Smooth muscle cell (in vitro differentiated cells): ENCODE data around the gene CSMD2. TPM values are rescaled to one million over a fixed set of nuclear protein-coding genes. Genes with fewer than 3 reads are reported as not detected.

Experiments
- DNase-seq: peaks from one replicate; lab custom pipeline; 2025; ENCODE audit not compliant: unreplicated experiment; lab: John Stamatoyannopoulos, UW
- H2AFZ ChIP-seq: fragments of 200-600 bp; sonication (generic); 2 replicates; pipeline ENCODE4 v1.6.0; 2016; ENCODE audit warnings: antibody characterized with exemption, low read depth, mild to moderate bottlenecking
- H3F3A ChIP-seq: fragments of 200-600 bp; sonication (generic); 2 replicates; pipeline ENCODE4 v1.6.0; 2017; ENCODE audit warnings: antibody characterized with exemption, low read depth
- H3K27ac ChIP-seq: fragments of 200-600 bp; sonication (generic); 2 replicates; pipeline ENCODE4 v1.5.1; 2016; ENCODE audit warnings: low read depth, mild to moderate bottlenecking
- H3K27me3 ChIP-seq: fragments of 200-600 bp; sonication (generic); 2 replicates; pipeline ENCODE4 v1.6.1; 2016; ENCODE audit warnings: low read depth, mild to moderate bottlenecking
- H3K36me3 ChIP-seq: fragments of 200-600 bp; sonication (generic); 2 replicates; pipeline ENCODE4 v1.5.1; 2016; ENCODE audit warnings: low read depth
- H3K4me1 ChIP-seq: fragments of 200-600 bp; sonication (generic); 2 replicates; pipeline ENCODE4 v1.5.1; 2016; ENCODE audit warnings: low read depth
- H3K4me2 ChIP-seq: fragments of 200-600 bp; sonication (generic); 2 replicates; pipeline ENCODE4 v1.6.0; 2016; ENCODE audit warnings: mild to moderate bottlenecking
- H3K4me3 ChIP-seq: fragments of 200-600 bp; sonication (generic); 2 replicates; pipeline ENCODE4 v1.5.1; 2016; ENCODE audit warnings: mild to moderate bottlenecking
- H3K79me2 ChIP-seq: fragments of 200-600 bp; sonication (generic); 2 replicates; pipeline ENCODE4 v1.6.0; 2016; ENCODE audit warnings: low read depth, mild to moderate bottlenecking
- H3K9ac ChIP-seq: fragments of 200-600 bp; sonication (generic); 2 replicates; pipeline ENCODE4 v1.6.0; 2016; ENCODE audit warnings: low read depth
- H3K9me3 ChIP-seq: fragments of 200-600 bp; sonication (generic); replicated peaks from 2 replicates; pipeline ENCODE4 v1.5.1; 2016; ENCODE audit warnings: low read depth
- H4K20me1 ChIP-seq: fragments of 200-600 bp; sonication (generic); 2 replicates; pipeline ENCODE4 v1.6.0; 2016; ENCODE audit warnings: low read depth
- WGBS: methylation state at CpG from one replicate; pipeline ENCODE4 v1.1.7; 2016; ENCODE audit warnings: low lambda C conversion rate; 5-methylcytosine and 5-hydroxymethylcytosine counted together
- polyA plus RNA-seq: library from polyadenylated mRNA; unstranded; fragments of >200 nt; fragmentation: Nextera tagmentation; extraction: Ambion mirVana; gene quantifications from 2 replicates; pipeline ENCODE4 v1.2.1, GENCODE V29; 2016
- total RNA-seq: library from RNA; depleted of rRNA; stranded (reverse); fragments of >200 nt; gene quantifications from 2 replicates; pipeline ENCODE4 v1.2.3, GENCODE V29; 2014
- TF ChIP-seq, protein P1 (sequence below): fragments of 200-600 bp; sonication (generic); IDR thresholded peaks from 2 replicates; pipeline ENCODE4 v1.5.1; 2017; ENCODE audit warnings: borderline replicate concordance, mild to moderate bottlenecking, antibody characterized with exemption; ENCODE audit not compliant: insufficient read depth, poor library complexity, severe bottlenecking

CSMD2 gene
- total and polyA plus RNA-seq, 2 experiments from 2014 or later: 0.65 to 1.8 TPM

DNA sequence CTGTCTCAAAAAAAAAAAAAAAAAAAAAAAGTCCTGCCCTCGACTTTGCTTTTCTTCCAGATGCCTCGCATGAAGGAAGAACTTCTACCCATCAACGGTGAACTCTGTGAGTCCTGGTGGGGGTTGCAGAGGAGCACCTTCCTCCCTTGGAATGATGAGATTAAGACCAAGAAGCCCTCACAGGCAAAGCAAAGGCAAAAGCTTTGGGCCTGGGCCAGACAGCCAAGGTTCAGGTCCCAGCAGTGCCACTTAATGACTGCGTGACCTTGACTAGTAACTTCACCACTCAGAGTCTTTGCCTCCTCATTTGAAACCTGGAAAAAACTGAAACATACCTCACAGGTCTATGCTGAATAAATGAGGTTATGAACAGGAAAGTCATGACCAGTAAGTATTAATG is 637.1 kb downstream of the CSMD2 start:
- no peaks in the 10 kb centered on the region for H4K20me1 ChIP-seq
- TF ChIP-seq, protein P1, sequence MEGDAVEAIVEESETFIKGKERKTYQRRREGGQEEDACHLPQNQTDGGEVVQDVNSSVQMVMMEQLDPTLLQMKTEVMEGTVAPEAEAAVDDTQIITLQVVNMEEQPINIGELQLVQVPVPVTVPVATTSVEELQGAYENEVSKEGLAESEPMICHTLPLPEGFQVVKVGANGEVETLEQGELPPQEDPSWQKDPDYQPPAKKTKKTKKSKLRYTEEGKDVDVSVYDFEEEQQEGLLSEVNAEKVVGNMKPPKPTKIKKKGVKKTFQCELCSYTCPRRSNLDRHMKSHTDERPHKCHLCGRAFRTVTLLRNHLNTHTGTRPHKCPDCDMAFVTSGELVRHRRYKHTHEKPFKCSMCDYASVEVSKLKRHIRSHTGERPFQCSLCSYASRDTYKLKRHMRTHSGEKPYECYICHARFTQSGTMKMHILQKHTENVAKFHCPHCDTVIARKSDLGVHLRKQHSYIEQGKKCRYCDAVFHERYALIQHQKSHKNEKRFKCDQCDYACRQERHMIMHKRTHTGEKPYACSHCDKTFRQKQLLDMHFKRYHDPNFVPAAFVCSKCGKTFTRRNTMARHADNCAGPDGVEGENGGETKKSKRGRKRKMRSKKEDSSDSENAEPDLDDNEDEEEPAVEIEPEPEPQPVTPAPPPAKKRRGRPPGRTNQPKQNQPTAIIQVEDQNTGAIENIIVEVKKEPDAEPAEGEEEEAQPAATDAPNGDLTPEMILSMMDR: no peak
- no peaks in the 10 kb centered on the region for H3K36me3 ChIP-seq
- no peaks in the 10 kb centered on the region for H3K4me1 ChIP-seq
- no peaks in the 10 kb centered on the region for H3K9me3 ChIP-seq
- no peaks in the 10 kb centered on the region for H3F3A ChIP-seq
- H3K9ac ChIP-seq: no peak overlapping the region
- no peak overlapping the region for H3K27ac ChIP-seq
- no peak overlapping the region for H2AFZ ChIP-seq
- H3K79me2 ChIP-seq: no peaks in the 10 kb centered on the region
- no peak for DNase-seq
- H3K4me2 ChIP-seq: no peak overlapping the region
- no peak overlapping the region for H3K4me3 ChIP-seq
- 98% methylated on average over 4 of the region's 4 CpGs for WGBS
- peaks cover 6% of the 10 kb centered on the region for H3K27me3 ChIP-seq

DNA sequence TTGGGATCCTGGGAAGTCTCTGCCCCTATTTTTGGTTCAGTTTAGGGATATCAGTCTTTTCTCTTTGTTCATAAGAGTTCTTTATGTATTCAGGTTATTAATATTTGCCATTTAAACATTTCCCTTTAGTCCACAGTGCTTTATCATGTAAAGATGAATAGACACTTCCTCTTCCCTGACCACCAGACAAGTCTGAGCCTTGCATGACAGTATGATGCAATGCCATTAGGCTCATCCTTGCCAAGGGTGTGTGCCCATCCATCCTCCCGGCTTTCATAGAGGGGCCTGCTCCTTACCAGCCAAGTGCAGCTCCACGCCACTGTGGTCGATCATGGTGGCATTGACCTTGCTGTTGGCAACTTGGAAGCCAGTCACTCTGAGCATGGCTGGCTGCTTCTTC is 640.4 kb downstream of the CSMD2 start:
- H3K9ac ChIP-seq: no peak overlapping the region
- no peak overlapping the region for H3K4me3 ChIP-seq
- H3K27ac ChIP-seq: no peak overlapping the region
- DNase-seq: no peak
- no peaks in the 10 kb centered on the region for H4K20me1 ChIP-seq
- H2AFZ ChIP-seq: no peak overlapping the region
- H3F3A ChIP-seq: no peaks in the 10 kb centered on the region
- no peaks in the 10 kb centered on the region for H3K4me1 ChIP-seq
- WGBS: 92% methylated on average over 3 of the region's 3 CpGs
- H3K36me3 ChIP-seq: no peaks in the 10 kb centered on the region
- TF ChIP-seq, protein P1: no peak
- H3K9me3 ChIP-seq: no peaks in the 10 kb centered on the region
- no peak overlapping the region for H3K4me2 ChIP-seq
- no peaks in the 10 kb centered on the region for H3K79me2 ChIP-seq
- H3K27me3 ChIP-seq: peaks cover 6% of the 10 kb centered on the region

DNA sequence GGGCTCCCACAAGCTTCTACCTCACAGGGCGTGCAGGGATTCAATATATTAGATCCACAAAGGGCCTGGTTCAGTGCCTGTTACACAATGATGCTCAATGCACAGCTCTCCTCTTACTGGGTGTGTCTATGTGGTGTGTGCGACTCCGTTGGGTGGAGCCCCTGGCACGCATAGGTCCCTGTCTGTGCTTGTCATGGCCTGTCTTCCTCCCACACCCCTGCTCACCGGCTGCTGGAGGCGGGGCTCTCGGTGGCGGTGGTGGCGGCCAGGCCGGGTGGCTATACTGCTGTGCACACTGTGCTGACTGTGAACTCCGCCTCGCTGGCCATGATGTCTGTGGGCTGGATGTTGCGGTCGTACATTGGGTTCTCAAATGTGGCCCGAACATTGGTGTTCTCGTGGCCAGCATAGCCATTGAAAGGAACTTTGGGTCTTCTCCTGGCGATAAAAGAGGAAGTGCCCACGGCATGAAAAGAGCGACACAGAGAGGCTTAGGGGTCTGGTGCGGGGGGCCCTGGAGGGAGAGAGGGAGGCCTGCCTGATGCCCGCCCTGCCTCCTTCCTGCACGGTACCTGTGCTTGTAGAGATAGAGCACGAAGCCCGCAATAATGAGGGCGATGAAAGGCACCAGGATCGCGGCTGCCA is 645.7 kb downstream of the CSMD2 start:
- DNase-seq: no peak
- Histone ChIP-seq H3K9me3 (no peaks in the 10 kb centered on the region), H3K27me3 (no peaks in the 10 kb centered on the region), H3K4me1 (no peaks in the 10 kb centered on the region), H3K4me3 (no peak overlapping the region), H4K20me1 (no peaks in the 10 kb centered on the region), H3K36me3 (no peaks in the 10 kb centered on the region), H3F3A (no peaks in the 10 kb centered on the region), H3K27ac (no peak overlapping the region), H2AFZ (no peak overlapping the region), H3K9ac (no peak overlapping the region), H3K79me2 (no peaks in the 10 kb centered on the region), H3K4me2 (no peak overlapping the region)
- 91% methylated on average over 27 of the region's 27 CpGs for WGBS
- TF ChIP-seq, protein P1: no peak

DNA sequence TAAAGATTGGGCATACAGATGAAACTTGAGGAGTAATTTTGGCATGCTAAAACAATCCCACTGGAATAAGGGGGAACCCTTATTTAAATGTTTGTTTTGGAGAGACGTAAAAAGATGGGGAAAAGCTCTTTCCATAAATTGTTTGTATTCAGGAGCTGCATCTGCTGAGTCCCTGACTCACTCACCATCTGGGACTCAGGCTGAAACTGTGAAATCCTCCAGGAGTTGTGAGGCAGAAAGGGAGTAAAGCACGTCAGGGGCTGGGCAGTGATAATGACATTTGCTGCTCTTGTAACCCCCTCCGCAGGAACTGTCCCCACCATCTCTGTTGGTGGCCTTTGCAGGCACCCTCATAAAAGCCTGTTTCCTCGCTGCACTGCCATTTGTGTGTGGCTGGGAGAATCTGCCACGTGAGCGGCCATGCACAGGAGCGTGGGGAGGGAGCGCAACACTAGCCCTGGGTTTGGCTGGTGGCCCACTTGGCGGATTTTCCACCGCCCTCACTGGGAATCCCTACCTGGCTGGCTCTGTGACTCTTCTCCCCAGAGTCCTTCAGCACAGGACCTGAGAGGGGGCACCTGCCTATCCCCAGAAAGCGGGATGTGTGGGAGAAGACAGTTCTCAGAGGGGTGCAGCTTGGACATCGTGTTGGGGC is 647.3 kb downstream of the CSMD2 start:
- WGBS: 71% methylated on average over 12 of the region's 12 CpGs
- H4K20me1 ChIP-seq: no peaks in the 10 kb centered on the region
- no peak overlapping the region for H3K9ac ChIP-seq
- no peaks in the 10 kb centered on the region for H3F3A ChIP-seq
- no peaks in the 10 kb centered on the region for H3K36me3 ChIP-seq
- no peak for DNase-seq
- no peaks in the 10 kb centered on the region for H3K4me1 ChIP-seq
- no peak overlapping the region for H3K4me3 ChIP-seq
- no peaks in the 10 kb centered on the region for H3K27me3 ChIP-seq
- H3K9me3 ChIP-seq: no peaks in the 10 kb centered on the region
- no peaks in the 10 kb centered on the region for H3K79me2 ChIP-seq
- TF ChIP-seq, protein P1: no peak
- no peak overlapping the region for H2AFZ ChIP-seq
- H3K4me2 ChIP-seq: no peak overlapping the region
- no peak overlapping the region for H3K27ac ChIP-seq
